Activated naive CD8-positive, alpha-beta T cell treated with anti-CD3 and anti-CD28 coated beads, Interleukin-2, amount 50 U/mL, for 24 hours (primary cell): ENCODE results near the gene SCARB1.

ENCODE experiments used
- ATAC-seq: fragments of 150-1000 bp; cut with Tn5 transposase; one replicate; pipeline ENCODE4 v1.10.0; 2021
- DNase-seq: peaks from one replicate; pipeline ENCODE4 v3.0.0; 2021
- H3K27ac Mint-ChIP-seq: one replicate; pipeline ENCODE4 v1.8.0; 2021; ENCODE audit warnings: mild to moderate bottlenecking, mixed read lengths
- H3K27me3 Mint-ChIP-seq: one replicate; pipeline ENCODE4 v1.8.0; 2021; ENCODE audit warnings: mixed read lengths
- H3K36me3 Mint-ChIP-seq: one replicate; pipeline ENCODE4 v1.8.0; 2021; ENCODE audit warnings: low read depth, mixed read lengths
- H3K4me1 Mint-ChIP-seq: one replicate; pipeline ENCODE4 v1.8.0; 2021; ENCODE audit warnings: mixed read lengths
- H3K4me3 Mint-ChIP-seq: one replicate; pipeline ENCODE4 v1.8.0; 2021; ENCODE audit warnings: mild to moderate bottlenecking, moderate library complexity, mixed read lengths
- H3K9me3 Mint-ChIP-seq: one replicate; pipeline ENCODE4 v1.8.0; 2021; ENCODE audit warnings: mixed read lengths

The SCARB1 gene

GRCh38 chr12:124769881-124770512, 93.7 kb downstream of the SCARB1 start:
- Mint-ChIP-seq H3K27ac (no peak overlapping the region), H3K9me3 (peaks cover 4% of the 10 kb centered on the region), H3K36me3 (peaks cover 6% of the 10 kb centered on the region), H3K4me1 (peaks cover 39% of the 10 kb centered on the region), H3K4me3 (no peak overlapping the region), H3K27me3 (peaks cover 25% of the 10 kb centered on the region)
- DNase-seq = no peak
- no peak for ATAC-seq

- H3K36me3 Mint-ChIP-seq = peaks cover 12% of the 10 kb centered on the region
- no peak overlapping the region for H3K27ac Mint-ChIP-seq
- no peak for ATAC-seq
- H3K4me1 Mint-ChIP-seq = peaks cover 39% of the 10 kb centered on the region
- peaks cover 12% of the 10 kb centered on the region for H3K9me3 Mint-ChIP-seq
- peaks cover 25% of the 10 kb centered on the region for H3K27me3 Mint-ChIP-seq
- no peak for DNase-seq
- no peak overlapping the region for H3K4me3 Mint-ChIP-seq
These were observed 94.5 kb downstream of the SCARB1 start for GRCh38 chr12:124769163-124769530.

DNA sequence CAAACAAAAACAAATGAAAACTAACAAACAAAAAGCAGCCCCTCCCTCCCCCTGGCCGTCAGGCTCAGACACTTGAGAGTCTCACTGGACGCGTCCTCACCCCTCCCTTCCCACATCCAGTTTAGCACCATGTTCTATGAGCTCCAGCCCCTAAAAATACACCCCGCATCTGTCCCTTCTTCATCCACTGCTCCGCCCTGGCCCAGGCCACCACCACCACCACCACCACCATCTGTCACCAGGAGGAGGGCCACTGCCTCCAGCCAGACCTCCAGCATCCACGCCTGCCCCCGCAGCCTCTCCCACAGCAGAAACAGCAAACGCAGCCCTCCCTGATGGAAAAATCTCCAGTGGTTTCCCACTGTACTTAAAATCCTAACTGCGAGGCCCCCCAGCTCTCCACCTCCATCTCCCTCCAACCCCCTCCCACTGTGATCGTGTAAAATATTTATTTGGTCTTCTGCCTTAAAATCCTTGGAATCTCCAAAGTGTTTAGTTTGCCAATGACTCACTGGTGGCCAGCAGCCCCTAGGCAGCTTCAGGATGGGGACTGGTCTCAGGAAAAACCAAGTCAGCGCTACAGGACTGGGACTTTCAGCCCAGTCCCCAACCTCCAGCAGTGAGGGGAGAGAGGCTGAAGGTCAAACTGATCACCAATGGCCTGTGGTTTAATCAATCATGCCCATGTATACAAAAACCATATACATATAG, 95.1 kb downstream of the SCARB1 start:
- Mint-ChIP-seq H3K4me3 (no peak overlapping the region), H3K27me3 (peaks cover 25% of the 10 kb centered on the region), H3K27ac (no peak overlapping the region), H3K4me1 (peaks cover 37% of the 10 kb centered on the region), H3K9me3 (peaks cover 13% of the 10 kb centered on the region), H3K36me3 (peaks cover 13% of the 10 kb centered on the region)
- DNase-seq = no peak
- ATAC-seq = no peak

- H3K36me3 Mint-ChIP-seq = peaks cover 13% of the 10 kb centered on the region
- H3K27ac Mint-ChIP-seq = no peak overlapping the region
- no peak overlapping the region for H3K4me3 Mint-ChIP-seq
- peaks cover 19% of the 10 kb centered on the region for H3K27me3 Mint-ChIP-seq
- H3K9me3 Mint-ChIP-seq = peaks cover 18% of the 10 kb centered on the region
- peaks cover 39% of the 10 kb centered on the region for H3K4me1 Mint-ChIP-seq
- ATAC-seq (peak; percentile 58), DNase-seq (peak; percentile 89)
These were observed 96.4 kb downstream of the SCARB1 start for GRCh38 chr12:124767066-124767821.

DNA sequence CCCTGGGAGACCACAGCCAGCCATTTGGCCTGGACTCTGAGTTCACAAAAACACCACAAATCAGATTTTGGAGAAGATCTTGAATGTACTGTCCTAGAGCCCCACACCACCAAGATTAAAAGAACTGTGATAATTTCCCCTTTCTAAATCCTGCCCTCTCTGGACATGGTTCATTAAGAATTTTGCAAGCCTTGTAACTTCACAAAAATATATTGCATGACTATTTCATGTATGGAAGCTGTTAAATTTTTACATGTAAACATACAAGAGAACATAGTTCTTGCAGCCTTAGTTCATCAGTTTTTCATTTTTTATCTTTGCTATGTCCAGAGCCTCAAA, 97.0 kb downstream of the SCARB1 start:
- ATAC-seq (no peak), DNase-seq (no peak)
- peaks cover 19% of the 10 kb centered on the region for H3K27me3 Mint-ChIP-seq
- no peak overlapping the region for H3K4me3 Mint-ChIP-seq
- peaks cover 41% of the 10 kb centered on the region for H3K4me1 Mint-ChIP-seq
- peaks cover 16% of the 10 kb centered on the region for H3K36me3 Mint-ChIP-seq
- no peak overlapping the region for H3K27ac Mint-ChIP-seq
- H3K9me3 Mint-ChIP-seq = peaks cover 21% of the 10 kb centered on the region

DNA sequence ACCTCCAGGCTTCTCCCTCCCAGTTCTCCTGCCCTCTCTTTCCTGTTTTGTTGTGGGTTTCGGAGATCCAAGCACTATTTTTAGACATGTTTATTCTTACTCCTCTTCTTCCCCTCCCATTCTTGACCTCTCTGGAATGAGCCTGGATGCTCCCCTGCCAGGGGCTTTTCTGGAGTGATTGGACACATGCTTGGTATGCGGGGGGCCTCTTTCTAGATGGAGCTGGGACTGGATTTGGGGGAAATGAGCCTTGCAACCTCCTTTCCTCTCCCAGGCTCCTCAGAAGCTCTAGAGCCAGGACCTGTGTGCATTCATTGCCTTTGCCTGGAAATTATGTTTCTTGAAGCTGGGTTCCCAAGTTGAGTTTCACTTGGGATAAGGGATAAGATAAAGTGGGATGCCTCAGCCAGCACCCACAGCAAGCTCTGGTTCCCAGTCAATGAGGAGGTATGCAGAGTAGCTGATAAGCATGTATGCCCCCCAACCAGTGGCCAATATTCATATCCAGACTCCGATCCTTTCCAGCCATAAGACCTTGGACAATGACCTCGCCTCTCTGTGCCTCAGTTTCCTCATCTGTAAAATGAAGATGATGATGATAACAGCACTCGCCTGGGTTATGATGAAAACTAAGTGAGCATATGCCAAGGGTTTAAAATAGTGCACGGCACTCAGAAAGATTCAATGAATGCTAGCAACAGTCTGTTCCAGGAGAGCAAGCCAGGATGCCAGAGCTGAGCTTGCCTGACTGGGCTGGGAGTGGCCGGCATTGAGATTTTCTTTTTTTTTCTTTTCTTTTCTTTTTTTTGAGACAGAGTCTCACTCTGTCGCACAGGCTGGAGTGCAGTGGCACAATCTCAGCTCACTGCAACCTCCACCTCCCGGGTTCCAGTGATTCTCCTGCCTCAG, 97.8 kb downstream of the SCARB1 start:
- H3K4me1 Mint-ChIP-seq = peaks cover 49% of the 10 kb centered on the region
- H3K27ac Mint-ChIP-seq = no peak overlapping the region
- ATAC-seq = no peak
- no peak overlapping the region for H3K4me3 Mint-ChIP-seq
- H3K36me3 Mint-ChIP-seq = peaks cover 16% of the 10 kb centered on the region
- H3K9me3 Mint-ChIP-seq = peaks cover 21% of the 10 kb centered on the region
- no peak for DNase-seq
- peaks cover 13% of the 10 kb centered on the region for H3K27me3 Mint-ChIP-seq

- Mint-ChIP-seq H3K4me3 (no peak overlapping the region), H3K36me3 (peaks cover 16% of the 10 kb centered on the region), H3K27me3 (peaks cover 14% of the 10 kb centered on the region), H3K9me3 (peaks cover 21% of the 10 kb centered on the region), H3K4me1 (peaks cover 56% of the 10 kb centered on the region), H3K27ac (no peak overlapping the region)
- ATAC-seq (no peak), DNase-seq (no peak)
These were observed 98.6 kb downstream of the SCARB1 start for GRCh38 chr12:124764870-124765580.

GRCh38 chr12:124764451-124764850, 99.2 kb downstream of the SCARB1 start:
- ATAC-seq = no peak
- H3K9me3 Mint-ChIP-seq = peaks cover 21% of the 10 kb centered on the region

GRCh38 chr12:124763594-124763979, 100.1 kb downstream of the SCARB1 start:
- Mint-ChIP-seq H3K9me3 (peaks cover 21% of the 10 kb centered on the region), H3K4me3 (no peak overlapping the region), H3K27me3 (peaks cover 23% of the 10 kb centered on the region), H3K36me3 (peaks cover 16% of the 10 kb centered on the region), H3K4me1 (peaks cover 61% of the 10 kb centered on the region), H3K27ac (peak overlapping the region; percentile 93)
- DNase-seq = no peak
- no peak for ATAC-seq

More at GRCh38 chr12:124764451-124764850, 99.2 kb downstream of the SCARB1 start:
- Mint-ChIP-seq H3K36me3 (peaks cover 16% of the 10 kb centered on the region), H3K4me1 (peaks cover 61% of the 10 kb centered on the region), H3K27ac (peak overlapping the region; percentile 60), H3K4me3 (peak overlapping the region; percentile 28), H3K27me3 (peaks cover 17% of the 10 kb centered on the region)
- DNase-seq = peak; percentile 51

DNA sequence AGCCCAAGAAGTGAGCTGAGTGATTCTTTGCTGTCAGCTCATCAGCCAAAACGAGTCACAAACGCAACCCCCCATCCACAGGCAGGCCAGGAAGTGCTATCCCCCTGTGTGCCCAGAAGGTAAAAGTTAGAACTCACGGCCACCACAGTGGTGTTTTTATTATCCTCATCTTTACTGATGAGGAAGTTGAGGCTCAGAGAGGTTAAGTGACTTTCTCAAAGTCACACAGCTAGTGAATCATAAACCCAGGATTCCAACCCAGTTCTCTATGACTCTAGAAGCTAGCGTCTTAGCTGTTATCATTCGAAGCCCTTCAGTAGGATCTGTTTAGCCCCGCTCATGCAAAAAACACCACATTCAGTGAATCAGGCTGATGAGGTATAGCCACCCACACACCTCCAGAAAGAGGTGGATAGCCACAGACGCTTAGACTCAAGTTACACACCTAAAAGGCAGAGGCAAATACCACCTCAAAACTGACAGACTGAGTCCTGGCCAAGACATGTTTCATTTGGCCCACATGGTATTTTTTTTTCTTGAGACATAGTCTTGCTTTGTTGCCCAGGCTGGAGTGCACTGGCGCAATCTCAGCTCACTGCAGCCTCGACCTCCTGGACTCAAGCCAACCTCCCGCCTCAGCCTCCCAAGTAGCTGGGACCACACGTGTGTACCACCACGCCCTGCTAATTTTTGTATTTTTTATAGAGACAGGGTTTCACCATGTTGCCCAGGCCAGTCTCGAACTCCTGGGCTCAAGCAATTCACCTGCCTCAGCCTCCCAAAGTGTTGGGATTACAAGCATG, 100.7 kb downstream of the SCARB1 start:
- ATAC-seq = peak; percentile 79
- DNase-seq = peak; percentile 48
- Mint-ChIP-seq H3K9me3 (peaks cover 21% of the 10 kb centered on the region), H3K36me3 (peaks cover 16% of the 10 kb centered on the region), H3K4me3 (peak overlapping the region; percentile 55), H3K27me3 (peaks cover 22% of the 10 kb centered on the region), H3K27ac (peak overlapping the region; percentile 93), H3K4me1 (peaks cover 61% of the 10 kb centered on the region)

DNA sequence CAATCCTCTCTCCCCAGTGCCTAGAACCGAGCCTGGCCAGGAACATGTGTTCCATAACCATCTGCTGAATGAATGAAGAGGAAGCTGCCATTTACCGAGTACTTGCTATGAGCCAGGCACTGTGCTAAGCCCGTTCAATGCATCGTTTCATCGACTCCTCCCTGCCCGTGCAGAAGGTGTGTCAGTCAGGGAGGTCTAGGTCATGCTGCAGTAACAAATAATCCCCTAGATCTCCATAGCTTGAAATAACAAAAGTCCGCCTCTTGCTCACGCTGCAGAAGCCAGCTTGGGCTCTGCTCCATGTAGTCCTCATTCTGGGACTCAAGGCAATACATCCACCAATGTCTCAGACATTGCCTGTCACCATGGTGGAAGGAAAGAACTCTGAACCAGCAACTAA, 101.3 kb downstream of the SCARB1 start:
- peaks cover 61% of the 10 kb centered on the region for H3K4me1 Mint-ChIP-seq
- ATAC-seq (no peak), DNase-seq (no peak)
- H3K36me3 Mint-ChIP-seq = peaks cover 16% of the 10 kb centered on the region
- peak overlapping the region; percentile 93 for H3K27ac Mint-ChIP-seq
- peaks cover 26% of the 10 kb centered on the region for H3K27me3 Mint-ChIP-seq
- peak overlapping the region; percentile 55 for H3K4me3 Mint-ChIP-seq
- peaks cover 24% of the 10 kb centered on the region for H3K9me3 Mint-ChIP-seq

DNA sequence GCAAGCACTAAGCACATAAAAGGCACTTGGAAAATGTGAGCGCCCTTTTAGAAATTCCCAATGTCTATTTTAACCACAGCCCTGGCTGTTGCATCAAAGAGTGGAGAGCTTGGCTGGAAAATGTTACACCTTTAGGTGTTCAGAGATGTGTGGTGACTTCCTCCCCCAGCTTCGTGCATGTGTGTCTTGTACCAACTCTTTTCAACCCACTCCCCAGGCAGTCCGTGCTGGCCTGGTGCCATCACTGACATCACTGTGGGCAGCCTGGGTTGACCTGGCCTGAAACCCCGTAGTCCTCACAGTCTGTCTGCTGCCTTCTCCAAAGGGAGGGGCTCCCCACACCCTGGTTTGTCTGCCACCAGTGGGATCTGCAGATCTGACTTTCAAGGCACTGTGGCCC, 101.8 kb downstream of the SCARB1 start:
- Mint-ChIP-seq H3K4me1 (peaks cover 56% of the 10 kb centered on the region), H3K4me3 (peak overlapping the region; percentile 29), H3K27ac (peak overlapping the region; percentile 93), H3K27me3 (peaks cover 24% of the 10 kb centered on the region), H3K36me3 (peaks cover 16% of the 10 kb centered on the region), H3K9me3 (peaks cover 27% of the 10 kb centered on the region)
- peak; percentile 79 for DNase-seq
- peak; percentile 70 for ATAC-seq

DNA sequence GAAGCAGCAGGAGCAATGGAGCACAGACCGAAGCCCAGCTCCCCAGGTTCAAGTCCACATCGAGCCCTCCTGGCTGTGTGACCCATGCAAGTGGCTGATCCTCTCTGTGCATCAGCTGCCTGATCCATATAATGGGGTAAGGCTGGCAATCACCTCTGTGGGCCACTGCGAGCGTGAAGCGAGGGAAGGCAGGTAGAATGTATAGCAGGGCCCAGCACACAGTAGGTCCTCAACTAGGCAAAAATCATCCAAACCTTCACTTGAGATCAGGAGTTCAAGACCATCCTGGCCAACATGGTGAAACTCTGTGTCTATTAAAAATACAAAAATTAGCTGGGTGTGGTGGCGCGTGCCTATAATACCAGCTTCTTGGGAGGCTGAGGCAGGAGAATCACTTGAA, 102.6 kb downstream of the SCARB1 start:
- DNase-seq (no peak), ATAC-seq (no peak)
- peaks cover 34% of the 10 kb centered on the region for H3K9me3 Mint-ChIP-seq
- peaks cover 56% of the 10 kb centered on the region for H3K4me1 Mint-ChIP-seq
- peak overlapping the region; percentile 93 for H3K27ac Mint-ChIP-seq
- H3K4me3 Mint-ChIP-seq = no peak overlapping the region
- H3K27me3 Mint-ChIP-seq = peaks cover 28% of the 10 kb centered on the region
- peaks cover 20% of the 10 kb centered on the region for H3K36me3 Mint-ChIP-seq
